ENCODE measurements around the gene GRM4.
A peak's percentile ranks its signal among the peaks of the same experiment; 100 is the strongest.

GRM4 gene

DNA sequence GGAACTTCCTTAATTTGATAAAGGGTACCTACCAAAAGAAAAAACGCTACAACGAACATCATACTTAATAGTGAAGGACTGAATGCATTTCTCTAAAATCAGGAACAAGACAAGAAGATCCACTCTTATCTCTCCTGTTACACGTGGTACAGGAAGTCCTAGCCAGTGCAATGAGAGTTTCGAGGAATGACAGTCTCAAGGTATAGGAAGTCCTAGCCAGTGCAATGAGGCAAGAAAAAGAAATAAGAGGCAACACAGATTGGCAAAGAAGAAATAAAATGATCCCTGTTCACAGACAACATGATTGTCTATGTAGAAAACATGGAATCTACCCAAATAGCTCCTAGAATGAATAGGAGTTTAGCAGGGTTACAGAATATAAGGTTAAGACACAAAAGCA lies 174.3 kb downstream of the GRM4 start:
- H3K4me2 ChIP-seq (ENCODE audit: low read length): no peak overlapping the region
- H3K4ac ChIP-seq (ENCODE audit: low read depth, low read length): no peak overlapping the region
- H3K18ac ChIP-seq (ENCODE audit: low read length): no peak overlapping the region
- H3K23ac ChIP-seq (ENCODE audit: low read length): no peak overlapping the region
- no peaks in the 10 kb centered on the region for H3K79me1 ChIP-seq (ENCODE audit: low read length)
- no peak overlapping the region for H2BK120ac ChIP-seq (ENCODE audit: low read depth, low read length)
- no peak overlapping the region for H2BK5ac ChIP-seq (ENCODE audit: low read length)
- WGBS (ENCODE audit: extremely low coverage, insufficient coverage, low lambda C conversion rate): no CpG with 5 or more reads among the region's 4 CpGs
- no peak overlapping the region for H2BK15ac ChIP-seq (replicated peaks; ENCODE audit: low read depth)
- H3K27ac ChIP-seq (ENCODE audit: low read depth, low read length): no peak overlapping the region
- no peak overlapping the region for H4K5ac ChIP-seq (ENCODE audit: low read length)
- H3K36me3 ChIP-seq (ENCODE audit: control insufficient read depth, insufficient read depth, low read length): no peaks in the 10 kb centered on the region
- H3K9ac ChIP-seq (ENCODE audit: low read length): no peak overlapping the region
- H3K4me3 ChIP-seq (ENCODE audit: low read length): no peak overlapping the region
- H3K56ac ChIP-seq (ENCODE audit: low read length): no peak overlapping the region
- no peaks in the 10 kb centered on the region for H3K79me2 ChIP-seq (ENCODE audit: control insufficient read depth, insufficient read depth, low read length)
- H3K27me3 ChIP-seq (ENCODE audit: insufficient read depth, low read length, poor library complexity): no peaks in the 10 kb centered on the region
- DNase-seq: no peak
- H3K4me1 ChIP-seq (ENCODE audit: control insufficient read depth, low read depth, low read length): peaks cover 3% of the 10 kb centered on the region
- H4K8ac ChIP-seq (ENCODE audit: low read depth, low read length): no peak overlapping the region
- H2AK5ac ChIP-seq (ENCODE audit: low read length): no peak overlapping the region

Small RNAs within 50 kb of the gene (small RNA-seq; reads per million reads assigned to genes)
- 3.9 reads per million, percentile 61 among the genes with 10 or more reads in this experiment for gene MIR1275 (ENCODE audit: insufficient read depth)
